Body of pancreas (tissue), 4 donors: ENCODE data around the gene FIP1L1. TPM values are rescaled to one million over a fixed set of nuclear protein-coding genes. Genes with fewer than 3 reads are reported as not detected.
A peak's percentile ranks its signal among the peaks of the same experiment; 100 is the strongest.

Source experiments
- ATAC-seq: fragments of 150-250 bp; one replicate; pipeline ENCODE4 v1.9.1; 2016
- DNase-seq, 4 donors: peaks; one replicate each; pipeline ENCODE4 v3.0.0-alpha.2; 2019
- H3K27ac ChIP-seq, 4 donors: fragments of 200-600 bp; sonication (generic); 1 replicate in 3 of 4; 2 replicates in 1 of 4; pipeline versions ENCODE4 v1.5.1 to v1.6.1; 2016 to 2019; ENCODE audit warnings: mild to moderate bottlenecking in 1 of 4, mixed read lengths in 1 of 4, moderate library complexity in 1 of 4
- H3K27me3 ChIP-seq, 2 donors: fragments of 200-600 bp; sonication (generic); one replicate each; pipeline ENCODE4 v1.6.0; 2016; ENCODE audit warnings: mild to moderate bottlenecking in 1 of 2
- H3K36me3 ChIP-seq, 2 donors: fragments of 200-600 bp; sonication (generic); replicated peaks in 1 of 2; 2 replicates each; pipeline ENCODE4 v1.5.1; 2016; ENCODE audit warnings: low read depth in 2 of 2; ENCODE audit not compliant: insufficient read depth in 1 of 2
- H3K4me1 ChIP-seq: fragments of 200-600 bp; sonication (generic); one replicate; pipeline ENCODE4 v1.6.0; 2016
- H3K4me3 ChIP-seq, 2 donors: fragments of 200-600 bp; sonication (generic); 1 replicate in 1 of 2; 2 replicates in 1 of 2; pipeline ENCODE4 v1.5.1; 2016 to 2019
- H3K9me3 ChIP-seq, 3 donors: fragments of 200-600 bp; sonication (generic); 1 replicate in 2 of 3; 2 replicates in 1 of 3; pipeline ENCODE4 v1.5.1; 2016
- POLR2A ChIP-seq, 3 donors: fragments of 450-650 bp; IDR thresholded peaks; one replicate each; pipeline ENCODE4 v1.6.1; 2016; ENCODE audit warnings: antibody characterized with exemption in 3 of 3, mild to moderate bottlenecking in 2 of 3
- WGBS, 2 donors: methylation state at CpG; one replicate each; pipeline ENCODE4 v1.1.5; 2017; 5-methylcytosine and 5-hydroxymethylcytosine counted together
- intact Hi-C: fragments of 100-400 bp; cut with DNase I; formaldehyde crosslinking; loops from one replicate; pipeline ENCODE4 v1.15.1; 2023
- total RNA-seq, 2 donors: library from RNA; depleted of rRNA; stranded (reverse); fragments of >200 nt; gene quantifications; one replicate each; pipeline ENCODE4 v1.1.0, GENCODE V29; 2016
- TF ChIP-seq, protein P1 (sequence below), 7 experiments: fragments of 450-650 bp in 4 of 7; fragments of 200-600 bp in 3 of 7; sonication (generic) in 3 of 7; IDR thresholded peaks; one replicate each; pipeline ENCODE4 v1.5.1; 2016 to 2019; ENCODE audit warnings: antibody characterized with exemption in 7 of 7

The FIP1L1 gene
- total RNA-seq, 2 donors from 2014 or later, result 28.3 to 48.1 TPM

DNA sequence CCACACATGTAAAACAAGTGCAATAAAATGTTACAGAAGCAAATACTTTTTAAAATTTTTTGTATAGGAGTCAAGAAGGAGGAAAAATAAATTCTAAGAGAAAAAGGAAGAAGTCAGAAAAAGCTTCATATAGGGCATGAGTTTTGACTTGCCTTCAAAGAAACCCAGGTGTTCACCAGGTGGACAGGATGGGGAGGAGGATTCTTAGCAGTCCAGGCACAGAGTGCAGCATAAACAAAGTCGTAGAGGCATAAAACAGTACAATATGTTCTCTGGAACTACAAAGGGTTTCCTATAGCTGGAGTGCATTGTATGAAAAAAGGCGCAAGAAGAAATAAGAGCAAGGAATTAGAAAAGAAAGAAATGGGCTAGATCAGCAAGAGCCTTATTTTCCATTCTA is 9.7 kb upstream of the FIP1L1 start:
- 74 to 79% methylated on average over 2 of the region's 2 CpGs for WGBS, 2 donors
- intact Hi-C loops, result no loop called here

DNA sequence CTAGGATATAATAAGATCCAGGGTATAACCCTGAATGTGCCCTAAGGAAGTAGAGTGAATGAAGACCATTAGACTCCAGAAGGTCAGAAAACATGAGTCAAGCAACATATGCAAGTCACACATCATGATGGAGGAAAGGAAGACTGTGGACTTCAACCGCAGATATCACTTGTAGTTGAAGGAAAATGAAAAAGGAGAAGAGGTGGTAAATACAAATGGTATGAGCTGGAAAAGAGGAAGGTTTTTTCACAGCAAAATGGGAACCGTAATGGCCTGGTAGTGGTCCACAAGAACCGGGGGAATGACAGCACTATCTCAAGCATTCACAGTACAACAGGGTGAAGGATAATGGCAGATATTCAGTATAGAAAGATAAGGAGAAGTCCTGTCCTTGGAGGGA is 6.4 kb upstream of the FIP1L1 start:
- Histone ChIP-seq H3K27me3 (no peaks in the 10 kb centered on the region), H3K9me3 (no peaks in the 10 kb centered on the region), H3K4me3 (no peak overlapping the region), H3K36me3 (no peaks in the 10 kb centered on the region), H3K4me1 (no peaks in the 10 kb centered on the region), H3K27ac (no peak overlapping the region)
- intact Hi-C loops, result no loop called here
- TF ChIP-seq, protein P1, sequence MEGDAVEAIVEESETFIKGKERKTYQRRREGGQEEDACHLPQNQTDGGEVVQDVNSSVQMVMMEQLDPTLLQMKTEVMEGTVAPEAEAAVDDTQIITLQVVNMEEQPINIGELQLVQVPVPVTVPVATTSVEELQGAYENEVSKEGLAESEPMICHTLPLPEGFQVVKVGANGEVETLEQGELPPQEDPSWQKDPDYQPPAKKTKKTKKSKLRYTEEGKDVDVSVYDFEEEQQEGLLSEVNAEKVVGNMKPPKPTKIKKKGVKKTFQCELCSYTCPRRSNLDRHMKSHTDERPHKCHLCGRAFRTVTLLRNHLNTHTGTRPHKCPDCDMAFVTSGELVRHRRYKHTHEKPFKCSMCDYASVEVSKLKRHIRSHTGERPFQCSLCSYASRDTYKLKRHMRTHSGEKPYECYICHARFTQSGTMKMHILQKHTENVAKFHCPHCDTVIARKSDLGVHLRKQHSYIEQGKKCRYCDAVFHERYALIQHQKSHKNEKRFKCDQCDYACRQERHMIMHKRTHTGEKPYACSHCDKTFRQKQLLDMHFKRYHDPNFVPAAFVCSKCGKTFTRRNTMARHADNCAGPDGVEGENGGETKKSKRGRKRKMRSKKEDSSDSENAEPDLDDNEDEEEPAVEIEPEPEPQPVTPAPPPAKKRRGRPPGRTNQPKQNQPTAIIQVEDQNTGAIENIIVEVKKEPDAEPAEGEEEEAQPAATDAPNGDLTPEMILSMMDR (IDR thresholded peaks at IDR 0.05), result no peak
- TF ChIP-seq POLR2A (IDR thresholded peaks at IDR 0.05), result no peak
- WGBS, 2 donors, result 79 to 90% methylated on average over 3 of the region's 3 CpGs
- DNase-seq (no peak), ATAC-seq (no peak)

More for the DNA sequence above, 9.7 kb upstream of the FIP1L1 start:
- Histone ChIP-seq H3K4me1 (peaks cover 19% of the 10 kb centered on the region), H3K36me3 (no peaks in the 10 kb centered on the region), H3K27me3 (no peaks in the 10 kb centered on the region), H3K27ac (no peak overlapping the region), H3K9me3 (no peaks in the 10 kb centered on the region), H3K4me3 (no peak overlapping the region)
- DNase-seq (no peak), ATAC-seq (no peak)
- TF ChIP-seq POLR2A (IDR thresholded peaks at IDR 0.05), result no peak
- TF ChIP-seq, protein P1 (IDR thresholded peaks at IDR 0.05), result no peak

DNA sequence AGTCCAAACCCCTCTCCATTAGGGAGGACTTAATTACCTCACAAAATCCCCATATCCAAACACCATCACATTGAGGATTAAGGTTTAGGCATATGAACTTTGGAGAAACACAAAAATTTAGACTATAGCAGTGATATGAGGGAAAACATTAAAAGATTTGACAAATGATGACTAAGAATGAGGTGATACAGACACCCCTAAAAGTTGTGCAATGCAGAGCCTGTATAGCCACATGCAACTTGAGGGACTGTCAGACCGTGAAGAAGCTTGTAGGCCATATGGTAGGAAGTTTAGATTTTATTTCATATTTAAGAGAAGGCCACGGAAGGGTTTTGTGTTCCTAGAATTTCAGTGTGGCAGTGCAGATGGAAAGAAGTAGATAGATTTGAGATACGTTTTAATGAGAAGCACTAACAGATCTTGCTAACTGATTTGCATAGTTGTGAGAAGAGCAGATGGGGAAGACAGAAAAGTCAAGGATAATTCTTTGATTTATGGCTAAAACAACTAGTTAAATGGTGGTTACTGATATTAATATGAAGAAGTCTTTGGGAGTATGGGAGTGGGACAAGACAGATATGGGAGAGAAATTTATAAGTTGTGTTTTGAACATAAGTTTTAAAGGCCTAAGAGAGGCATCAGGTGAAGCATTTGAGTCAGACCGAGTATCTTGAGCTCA is 5.5 kb upstream of the FIP1L1 start:
- Histone ChIP-seq H3K9me3 (no peaks in the 10 kb centered on the region), H3K4me3 (no peak overlapping the region), H3K4me1 (peaks cover 3% of the 10 kb centered on the region), H3K36me3 (no peaks in the 10 kb centered on the region), H3K27ac (no peak overlapping the region), H3K27me3 (no peaks in the 10 kb centered on the region)
- DNase-seq (no peak), ATAC-seq (no peak)
- intact Hi-C loops, result no loop called here
- no peak for TF ChIP-seq POLR2A (IDR thresholded peaks at IDR 0.05)
- WGBS, 2 donors, result 71 to 81% methylated on average over 4 of the region's 4 CpGs

DNA sequence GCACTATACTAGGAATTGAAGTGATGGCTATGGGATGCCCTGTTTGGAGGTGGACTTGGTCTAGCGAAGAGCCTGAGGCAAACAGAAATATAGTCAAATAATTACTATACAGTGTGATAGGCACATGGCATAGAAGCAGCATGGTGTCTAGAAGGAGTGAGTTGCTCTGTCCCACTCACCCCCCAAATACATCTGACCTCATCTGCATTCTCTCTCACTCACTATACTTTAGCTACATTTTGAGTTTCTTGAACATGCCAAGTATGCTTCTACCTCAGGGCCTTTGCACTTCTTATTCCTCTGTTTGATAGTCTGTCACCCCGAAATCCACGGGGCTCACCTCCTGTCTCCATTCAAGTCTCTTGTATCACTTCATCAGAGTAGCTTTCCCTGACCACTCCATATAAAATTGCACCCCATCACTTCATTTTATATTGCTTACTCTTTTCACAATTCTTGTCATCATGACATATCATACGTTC is 2.6 kb upstream of the FIP1L1 start:
- intact Hi-C loops, result no loop called here
- Histone ChIP-seq H3K27me3 (no peaks in the 10 kb centered on the region), H3K27ac (no peak overlapping the region), H3K36me3 (no peaks in the 10 kb centered on the region), H3K9me3 (no peaks in the 10 kb centered on the region), H3K4me3 (no peak overlapping the region), H3K4me1 (peaks cover 22% of the 10 kb centered on the region)
- no peak for DNase-seq
- TF ChIP-seq POLR2A (IDR thresholded peaks at IDR 0.05), result no peak
- TF ChIP-seq, protein P1 (IDR thresholded peaks at IDR 0.05), result no peak
- WGBS, 2 donors, result 60 to 65% methylated on average over 4 of the region's 4 CpGs
- ATAC-seq, result no peak

DNA sequence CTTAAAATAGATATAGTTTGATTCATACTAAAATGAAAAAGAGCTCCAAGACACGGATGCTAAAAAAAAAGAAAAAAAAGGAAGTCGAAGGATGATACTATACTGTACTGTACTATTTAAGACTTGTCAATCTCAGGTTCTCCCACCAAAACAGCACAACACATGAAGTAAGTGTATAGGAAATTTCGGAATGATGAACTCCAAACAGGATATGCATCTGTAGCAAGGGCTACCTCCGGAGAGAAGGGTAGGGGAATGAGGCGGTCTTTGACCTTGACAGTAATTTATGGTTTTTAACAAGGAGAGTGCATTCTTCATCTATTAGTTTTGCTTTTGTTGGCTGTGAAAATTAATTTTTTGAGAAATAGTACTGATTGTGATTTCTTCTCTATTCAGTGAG is 541 bp upstream of the FIP1L1 start:
- Histone ChIP-seq H3K9me3 (no peaks in the 10 kb centered on the region), H3K4me3 (peak overlapping the region; percentile 64 to 98), H3K27ac (peak overlapping the region in 3 of 4 donors; percentile 80 to 86 (median 83)), H3K4me1 (peaks cover 29% of the 10 kb centered on the region), H3K36me3 (no peaks in the 10 kb centered on the region), H3K27me3 (no peaks in the 10 kb centered on the region)
- no peak for DNase-seq
- 41 to 44% methylated on average over 5 of the region's 5 CpGs for WGBS, 2 donors
- TF ChIP-seq POLR2A (IDR thresholded peaks at IDR 0.05), result no peak
- TF ChIP-seq, protein P1 (IDR thresholded peaks at IDR 0.05), result no peak
- intact Hi-C loops, result no loop called here
- no peak for ATAC-seq
